Stimulated activated CD8-positive, alpha-beta memory T cell treated with anti-CD3 and anti-CD28 coated beads, Interleukin-7, amount 100 ng/mL, for 4 hours (primary cell): ENCODE measurements around the gene ADGRG2.

ENCODE experiments used
- DNase-seq, 2 donors: peaks; one replicate each; pipeline ENCODE4 v3.0.0-alpha.2; 2020; ENCODE audit warnings: low read depth in 2 of 2

Gene ADGRG2

GRCh38 chrX:18956303-18957032, 165.8 kb downstream of the ADGRG2 start:
- no peak for DNase-seq

- DNase-seq = no peak
Observed at GRCh38 chrX:18955676-18956075, 166.6 kb downstream of the ADGRG2 start.

GRCh38 chrX:18951032-18951431, 171.2 kb downstream of the ADGRG2 start:
- DNase-seq = no peak

GRCh38 chrX:18949944-18950301, 172.3 kb downstream of the ADGRG2 start:
- no peak for DNase-seq

- DNase-seq = no peak
Observed at GRCh38 chrX:18949291-18949943, 172.9 kb downstream of the ADGRG2 start.

- DNase-seq = no peak
Observed at GRCh38 chrX:18946611-18947010, 175.7 kb downstream of the ADGRG2 start.

- no peak for DNase-seq
Observed at GRCh38 chrX:18946157-18946556, 176.1 kb downstream of the ADGRG2 start.

- DNase-seq = no peak
Observed at GRCh38 chrX:18945483-18945882, 176.8 kb downstream of the ADGRG2 start.

- DNase-seq = no peak
Observed at GRCh38 chrX:18944482-18944881, 177.8 kb downstream of the ADGRG2 start.

- no peak for DNase-seq
Observed at GRCh38 chrX:18941896-18942295, 180.4 kb downstream of the ADGRG2 start.
